Ovary (tissue), 9 donors: ENCODE data around the gene BPTF. TPM values are rescaled to one million over a fixed set of nuclear protein-coding genes. Genes with fewer than 3 reads are reported as not detected.

Experiments
- DNase-seq, 5 donors: peaks; one replicate each; pipeline ENCODE4 v3.0.0-alpha.2; 2019 to 2020
- H3K27ac ChIP-seq, 2 donors: fragments of 200-600 bp; one replicate each; pipeline versions ENCODE4 v1.5.1 to v1.8.0; 2019 to 2022
- H3K27me3 ChIP-seq: fragments of 200-600 bp; one replicate; pipeline ENCODE4 v1.8.0; 2022
- H3K36me3 ChIP-seq: fragments of 200-600 bp; sonication (generic); one replicate; pipeline ENCODE4 v1.5.1; 2019
- H3K4me1 ChIP-seq: one replicate; pipeline ENCODE4 v1.8.1; 2013; ENCODE audit warnings: mild to moderate bottlenecking, moderate library complexity; ENCODE audit not compliant: insufficient read depth
- H3K4me3 ChIP-seq: fragments of 200-600 bp; sonication (generic); one replicate; pipeline ENCODE4 v1.5.1; 2017
- H3K9me3 ChIP-seq, 2 donors: fragments of 200-600 bp in 1 of 2; sonication (generic) in 1 of 2; one replicate each; pipeline versions ENCODE4 v1.5.1 to v1.8.1; 2013 to 2019; ENCODE audit warnings: mild to moderate bottlenecking in 1 of 2, moderate library complexity in 1 of 2
- CTCF ChIP-seq, 3 donors: fragments of 450-650 bp in 2 of 3; fragments of 200-600 bp in 1 of 3; IDR thresholded peaks; one replicate each; pipeline versions ENCODE4 v1.5.1 to v1.8.0; 2016 to 2022; ENCODE audit warnings: antibody characterized with exemption in 3 of 3, mild to moderate bottlenecking in 1 of 3
- EP300 ChIP-seq: sonication (generic); formaldehyde crosslinking; IDR thresholded peaks from one replicate; pipeline ENCODE4 v1.6.1; 2017; ENCODE audit warnings: antibody characterized with exemption
- POLR2A ChIP-seq: fragments of 450-650 bp; IDR thresholded peaks from one replicate; pipeline ENCODE4 v1.6.1; 2017; ENCODE audit warnings: antibody characterized with exemption, mild to moderate bottlenecking, moderate library complexity
- WGBS, 3 donors: extraction: QIAGEN DNeasy Blood & Tissue Kit in 1 of 3; methylation state at CpG; one replicate each; pipeline versions ENCODE4 v1.1.5 to v1.1.7; 2013 to 2017; 5-methylcytosine and 5-hydroxymethylcytosine counted together
- intact Hi-C, 4 donors: fragments of 100-400 bp; cut with DNase I; formaldehyde crosslinking; loops; one replicate each; pipeline versions ENCODE4 v1.11.0 to v1.15.1; 2022 to 2023
- polyA plus RNA-seq, 2 donors: library from polyadenylated mRNA; stranded (reverse); fragments of 200-250 nt in 1 of 2; fragments of 350-450 nt in 1 of 2; fragmentation: Illumina TruSeq in 1 of 2; extraction: RNeasy Lipid Tissue Mini Kit (QIAGEN cat#74804) in 1 of 2; gene quantifications; one replicate each; pipeline ENCODE4 v1.2.3, GENCODE V29; 2013 to 2014
- total RNA-seq, 7 donors: library from RNA; depleted of rRNA in 2 of 7; stranded (reverse); fragments of >200 nt in 2 of 7; fragmentation: NEBNext Ultra II Directional in 3 of 7; extraction: Animal tissue kit (Norgen Biotek cat#: 25700) in 3 of 7; gene quantifications; one replicate each; pipeline versions ENCODE4 v1.1.0 to v1.2.4, GENCODE V29; 2016 to 2023
- donor health status: DM: no; HTN: no; CAD: no; lungs with moderate emphysema.
- donor health status: DM: no; HTN: no; CAD: no.
- donor health status: Bipolar disorder and iron deficiency.
- donor health status: DM: yes; HTN: yes; CAD: no.
- donor health status: DM: no; HTN: no; CAD: no.
- donor health status: DM: yes; HTN: yes; CAD: no.

The BPTF gene
- total and polyA plus RNA-seq, 9 donors = 28.5 to 120 (median 91.7) TPM

GRCh38 chr17:67982686-67983382 is 157.5 kb downstream of the BPTF start:
- intact Hi-C loops = no loop called here
- no peaks in the 10 kb centered on the region for H3K4me1 ChIP-seq
- H3K27me3 ChIP-seq = no peaks in the 10 kb centered on the region
- no peak for DNase-seq
- no peak overlapping the region for H3K27ac ChIP-seq
- 67 to 73% (median 70%) methylated on average over 8 of the region's 8 CpGs for WGBS, 3 donors
- H3K36me3 ChIP-seq = no peaks in the 10 kb centered on the region
- H3K9me3 ChIP-seq = no peaks in the 10 kb centered on the region
- TF ChIP-seq POLR2A (no peak), CTCF (IDR thresholded peaks at IDR 0.05) (no peak), EP300 (no peak)
- no peak overlapping the region for H3K4me3 ChIP-seq

- no peak overlapping the region for H3K27ac ChIP-seq
- TF ChIP-seq EP300 (no peak), POLR2A (no peak), CTCF (IDR thresholded peaks at IDR 0.05) (no peak)
- no peaks in the 10 kb centered on the region for H3K4me1 ChIP-seq
- no peak for DNase-seq
- H3K27me3 ChIP-seq = no peaks in the 10 kb centered on the region
- intact Hi-C loops = no loop called here
- WGBS, 3 donors = 77 to 86% (median 83%) methylated on average over 3 of the region's 3 CpGs
- no peaks in the 10 kb centered on the region for H3K9me3 ChIP-seq
- H3K4me3 ChIP-seq = no peak overlapping the region
- no peaks in the 10 kb centered on the region for H3K36me3 ChIP-seq
Observed at GRCh38 chr17:67983383-67983688, 158.0 kb downstream of the BPTF start.

- no peak for TF ChIP-seq CTCF (IDR thresholded peaks at IDR 0.05)
- TF ChIP-seq EP300 = no peak
- TF ChIP-seq POLR2A = no peak
- no peak for DNase-seq
- no peaks in the 10 kb centered on the region for H3K36me3 ChIP-seq
- no peak overlapping the region for H3K27ac ChIP-seq
- intact Hi-C loops = no loop called here
- H3K4me3 ChIP-seq = no peak overlapping the region
- 92 to 95% (median 93%) methylated on average over 4 of the region's 4 CpGs for WGBS, 3 donors
- no peaks in the 10 kb centered on the region for H3K9me3 ChIP-seq
- peaks cover 8% of the 10 kb centered on the region for H3K4me1 ChIP-seq
- H3K27me3 ChIP-seq = no peaks in the 10 kb centered on the region
Observed at GRCh38 chr17:67990909-67991308, 165.6 kb downstream of the BPTF start.

- Histone ChIP-seq H3K27ac (peak overlapping the region; percentile 80 to 97), H3K9me3 (no peaks in the 10 kb centered on the region), H3K4me3 (peak overlapping the region; percentile 65), H3K27me3 (no peaks in the 10 kb centered on the region), H3K4me1 (peaks cover 8% of the 10 kb centered on the region), H3K36me3 (no peaks in the 10 kb centered on the region)
- intact Hi-C loops = no loop called here
- DNase-seq = no peak
- WGBS, 3 donors = 10 to 12% (median 12%) methylated on average over 18 of the region's 18 CpGs
- TF ChIP-seq EP300 (no peak), CTCF (IDR thresholded peaks at IDR 0.05) (no peak), POLR2A (no peak)
Observed at GRCh38 chr17:67992548-67993152, 167.3 kb downstream of the BPTF start.
